ENCODE data around the gene SAMD10. TPM values are rescaled to one million over a fixed set of nuclear protein-coding genes. Genes with fewer than 3 reads are reported as not detected.
"Not testable (repeated sequence)": the region's sequence is repeated elsewhere in the genome, so short reads cannot be mapped to it uniquely, and the experiment has no call there.

SAMD10 gene
- total RNA-seq, 1 donor from 2014 or later = 9.5 TPM

GRCh38 chr20:63963348-63963741 lies 16.1 kb downstream of the SAMD10 start:
- H3K4me3 ChIP-seq (ENCODE audit: low read depth, low read length) = no peak overlapping the region
- TF ChIP-seq CTCF (conservative IDR thresholded peaks at IDR 0.05; ENCODE audit: low read depth, low read length) = no peak
- DNase-seq (ENCODE audit: low read depth) = no peak

- no peak for TF ChIP-seq CTCF (conservative IDR thresholded peaks at IDR 0.05; ENCODE audit: low read depth, low read length)
- H3K4me3 ChIP-seq (ENCODE audit: low read depth, low read length) = no peak overlapping the region
- no peak for DNase-seq (ENCODE audit: low read depth)
Observed at GRCh38 chr20:63962426-63963347, 16.8 kb downstream of the SAMD10 start.

GRCh38 chr20:63961664-63962425 lies 17.6 kb downstream of the SAMD10 start:
- DNase-seq (ENCODE audit: low read depth) = no peak
- no peak for TF ChIP-seq CTCF (conservative IDR thresholded peaks at IDR 0.05; ENCODE audit: low read depth, low read length)
- H3K4me3 ChIP-seq (ENCODE audit: low read depth, low read length) = no peak overlapping the region

- not testable (repeated sequence) for DNase-seq (ENCODE audit: low read depth); H3K4me3 ChIP-seq (ENCODE audit: low read depth, low read length)
Observed at GRCh38 chr20:63960654-63961621, 18.5 kb downstream of the SAMD10 start.

- no peak overlapping the region for H3K4me3 ChIP-seq (ENCODE audit: low read depth, low read length)
- DNase-seq (ENCODE audit: low read depth) = no peak
- TF ChIP-seq CTCF (conservative IDR thresholded peaks at IDR 0.05; ENCODE audit: low read depth, low read length) = no peak
Observed at GRCh38 chr20:63959699-63960075, 19.8 kb downstream of the SAMD10 start.

GRCh38 chr20:63958964-63959698 lies 20.3 kb downstream of the SAMD10 start:
- no peak for DNase-seq (ENCODE audit: low read depth)
- TF ChIP-seq CTCF (conservative IDR thresholded peaks at IDR 0.05; ENCODE audit: low read depth, low read length) = no peak
- no peak overlapping the region for H3K4me3 ChIP-seq (ENCODE audit: low read depth, low read length)
